Measurements from ENCODE around the gene UHRF1. TPM values are rescaled to one million over a fixed set of nuclear protein-coding genes. Genes with fewer than 3 reads are reported as not detected.

The UHRF1 gene
- total and polyA plus RNA-seq, 2 of the 13 experiments (the other 11 are each of a cell fraction or from before 2014, with no cell fraction given): 6.8 to 78.4 TPM

- TF ChIP-seq ZUFSP (CRISPR knock-in tag; IDR thresholded peaks at IDR 0.05; ENCODE audit: borderline replicate concordance) (no peak), ZNF773 (CRISPR knock-in tag; IDR thresholded peaks at IDR 0.05; ENCODE audit: borderline replicate concordance) (no peak), ARID2 (CRISPR knock-in tag; IDR thresholded peaks at IDR 0.05; ENCODE audit: borderline replicate concordance) (no peak), CBFB (CRISPR knock-in tag; IDR thresholded peaks at IDR 0.05) (0 out of 2 replicates have a peak, but pooled peaks have one; percentile 9), MYC (CRISPR knock-in tag; IDR thresholded peaks at IDR 0.05; ENCODE audit: borderline replicate concordance) (no peak), SSRP1 (CRISPR knock-in tag; IDR thresholded peaks at IDR 0.05) (no peak), HES4 (CRISPR knock-in tag; IDR thresholded peaks at IDR 0.05; ENCODE audit: borderline replicate concordance) (no peak), POLR2G (IDR thresholded peaks at IDR 0.05; ENCODE audit: low read depth, low read length) (peak; percentile 80), ZSCAN12 (CRISPR knock-in tag; IDR thresholded peaks at IDR 0.05) (no peak), ERF (CRISPR knock-in tag; IDR thresholded peaks at IDR 0.05) (no peak), IRX3 (CRISPR knock-in tag; IDR thresholded peaks at IDR 0.05; ENCODE audit: borderline replicate concordance, low read depth) (no peak), CBX5 (CRISPR knock-in tag; IDR thresholded peaks at IDR 0.05; ENCODE audit: borderline replicate concordance) (peak; percentile 83), NR2C2 (CRISPR knock-in tag; IDR thresholded peaks at IDR 0.05; ENCODE audit: borderline replicate concordance) (peak; percentile 44; the same call in 1 of the 2 replicates), SMARCE1 (IDR thresholded peaks at IDR 0.05; ENCODE audit: borderline replicate concordance) (no peak), DRAP1 (CRISPR knock-in tag; IDR thresholded peaks at IDR 0.05) (peak; percentile 97), CBX2 (IDR thresholded peaks at IDR 0.05; ENCODE audit: low read depth, low read length) (no peak), CBX2 (CRISPR knock-in tag; IDR thresholded peaks at IDR 0.05; ENCODE audit: low read depth) (no peak), ZNF569 (CRISPR knock-in tag; IDR thresholded peaks at IDR 0.05; ENCODE audit: borderline replicate concordance) (no peak), JARID2 (CRISPR knock-in tag; IDR thresholded peaks at IDR 0.05; ENCODE audit: insufficient replicate concordance) (no peak), NFKBIZ (CRISPR knock-in tag; IDR thresholded peaks at IDR 0.05) (no peak), STAG1 (CRISPR knock-in tag; IDR thresholded peaks at IDR 0.05) (no peak), ZNF317 (CRISPR knock-in tag; IDR thresholded peaks at IDR 0.05) (0 out of 2 replicates have a peak, but pooled peaks have one; percentile 16), ZNF710 (CRISPR knock-in tag; IDR thresholded peaks at IDR 0.05; ENCODE audit: borderline replicate concordance) (0 out of 2 replicates have a peak, but pooled peaks have one; percentile 37), ZNF782 (CRISPR knock-in tag; IDR thresholded peaks at IDR 0.05; ENCODE audit: borderline replicate concordance) (no peak), ZNF781 (CRISPR knock-in tag; IDR thresholded peaks at IDR 0.05; ENCODE audit: borderline replicate concordance, not compliant biosample characterization) (no peak), ATF4 (CRISPR knock-in tag; IDR thresholded peaks at IDR 0.05) (peak in 1 of 2 experiments; percentile 60; a peak in 1 of 4 replicates)
Measured at GRCh38 chr19:4867534-4868285, 41.6 kb upstream of the UHRF1 start, which contains the start of gene PLIN3 (continued).
